Coronary artery (tissue), 2 donors: ENCODE data around the gene TFB2M.

Source experiments
- DNase-seq: peaks from one replicate; pipeline ENCODE4 v3.0.0-alpha.2; 2017; ENCODE audit warnings: low spot score
- H3K27ac ChIP-seq, 2 donors: fragments of 200-600 bp; sonication (generic); one replicate each; pipeline ENCODE4 v1.5.1; 2016 to 2019
- H3K4me3 ChIP-seq: fragments of 200-600 bp; sonication (generic); 2 replicates; pipeline ENCODE4 v1.5.1; 2016; ENCODE audit warnings: mild to moderate bottlenecking, moderate library complexity
- CTCF ChIP-seq: fragments of 200-600 bp; sonication (generic); IDR thresholded peaks from one replicate; pipeline ENCODE4 v1.5.1; 2019; ENCODE audit warnings: antibody characterized with exemption

Gene TFB2M

GRCh38 chr1:246508897-246509688 is 57.0 kb downstream of the TFB2M start:
- no peak for DNase-seq

GRCh38 chr1:246506674-246507481 is 59.2 kb downstream of the TFB2M start, which contains the start of gene SMYD3:
TSS of gene SMYD3 (minus strand) at chr1:246507279.
- peak within 1 kb of the TSS; percentile 41 to 60 for H3K27ac ChIP-seq
- no peak for DNase-seq
- peak within 1 kb of the TSS; percentile 91 for H3K4me3 ChIP-seq
- no peak for TF ChIP-seq CTCF

More at GRCh38 chr1:246508897-246509688, 57.0 kb downstream of the TFB2M start:
- no peak for TF ChIP-seq CTCF
- Histone ChIP-seq H3K27ac (no peak overlapping the region), H3K4me3 (no peak overlapping the region)

- TF ChIP-seq CTCF = no peak
- no peak for DNase-seq
Measured at GRCh38 chr1:246506367-246506673, 59.7 kb downstream of the TFB2M start.

GRCh38 chr1:246503341-246503740 is 62.7 kb downstream of the TFB2M start:
- H3K4me3 ChIP-seq = no peak overlapping the region
- no peak for DNase-seq

More at GRCh38 chr1:246506367-246506673, 59.7 kb downstream of the TFB2M start:
- Histone ChIP-seq H3K4me3 (peak overlapping the region; percentile 91), H3K27ac (no peak overlapping the region)

GRCh38 chr1:246497331-246497915 is 68.6 kb downstream of the TFB2M start:
- no peak for DNase-seq
- Histone ChIP-seq H3K4me3 (no peak overlapping the region), H3K27ac (no peak overlapping the region)
- TF ChIP-seq CTCF = peak; percentile 57

More at GRCh38 chr1:246503341-246503740, 62.7 kb downstream of the TFB2M start:
- no peak for TF ChIP-seq CTCF
- no peak overlapping the region for H3K27ac ChIP-seq

- H3K4me3 ChIP-seq = no peak overlapping the region
- no peak for DNase-seq
- no peak overlapping the region for H3K27ac ChIP-seq
- peak; percentile 75 for TF ChIP-seq CTCF
Measured at GRCh38 chr1:246492611-246493245, 73.3 kb downstream of the TFB2M start.
